ENCODE measurements around the gene RAPH1.
"Not testable (repeated sequence)": the region's sequence is repeated elsewhere in the genome, so short reads cannot be mapped to it uniquely, and the experiment has no call there.

The RAPH1 gene

GRCh38 chr2:203543898-203544328 lies 8.8 kb upstream of the RAPH1 start:
- no peak for DNase-seq (ENCODE audit: low spot score)

DNA sequence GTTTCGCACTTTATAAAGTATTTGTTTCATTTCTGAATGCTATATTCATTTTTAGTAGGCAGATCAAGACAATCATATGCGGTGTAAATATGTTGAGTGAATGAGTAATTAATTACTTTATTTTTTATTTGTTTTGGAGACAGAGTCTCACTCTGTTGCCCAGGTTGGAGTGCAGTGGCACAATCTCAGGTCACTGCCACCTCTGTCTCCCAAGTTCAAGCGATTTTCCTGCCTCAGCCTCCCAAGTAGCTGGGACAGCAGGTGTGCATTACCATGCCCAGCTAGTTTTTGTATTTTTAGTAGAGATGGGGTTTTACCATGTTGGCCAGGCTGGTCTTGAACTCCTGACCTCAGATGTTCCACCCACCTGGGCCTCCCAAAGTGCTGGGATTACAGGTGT lies 5.5 kb upstream of the RAPH1 start:
- not testable (repeated sequence) for DNase-seq (ENCODE audit: low spot score)

DNA sequence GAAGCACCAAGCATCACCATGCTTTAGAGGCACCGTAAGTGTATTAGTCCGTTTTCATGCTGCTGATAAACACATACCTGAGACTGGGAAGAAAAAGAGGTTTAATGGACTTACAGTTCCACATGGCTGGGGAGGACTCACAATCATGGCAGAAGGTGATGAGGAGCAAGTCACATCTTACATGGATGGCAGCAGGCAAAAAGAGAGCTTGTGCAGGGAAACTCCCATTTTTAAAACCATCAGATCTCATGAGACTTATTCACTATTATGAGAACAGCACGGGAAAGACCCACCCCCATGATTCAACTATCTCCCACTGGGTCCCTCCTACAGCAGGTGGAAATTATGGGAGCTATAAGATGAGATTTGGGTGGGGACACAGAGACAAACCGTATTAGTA lies 3.1 kb upstream of the RAPH1 start:
- not testable (repeated sequence) for DNase-seq (ENCODE audit: low spot score)

- DNase-seq (ENCODE audit: low spot score) = not testable (repeated sequence)
These were observed 1.5 kb upstream of the RAPH1 start for GRCh38 chr2:203536586-203536951.

GRCh38 chr2:203535784-203536585 lies 884 bp upstream of the RAPH1 start:
- DNase-seq (ENCODE audit: low spot score) = no peak

DNA sequence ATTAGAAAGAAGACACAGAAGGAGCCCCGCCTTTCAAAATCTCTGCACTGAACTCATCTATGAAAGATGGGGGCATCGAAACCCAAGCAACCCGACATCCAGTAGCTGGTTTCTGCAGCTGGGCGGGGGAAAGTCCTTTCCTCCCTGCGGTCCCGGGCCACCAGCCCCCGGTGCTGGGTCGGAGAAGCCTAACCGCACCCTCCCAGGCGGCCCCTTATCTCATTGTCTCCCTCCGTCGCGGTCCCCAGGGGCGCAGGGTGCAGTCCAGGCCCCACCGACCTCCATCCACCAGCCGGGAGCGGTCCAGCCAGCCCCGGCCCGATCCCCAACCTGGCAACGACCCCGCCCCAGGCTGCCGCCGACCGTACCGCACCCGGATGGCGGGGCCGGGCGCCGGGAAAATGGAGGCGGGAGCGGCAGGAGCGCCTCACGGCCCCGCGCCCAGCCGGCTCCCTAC lies 452 bp downstream of the RAPH1 start:
- peak; percentile 6 for DNase-seq (ENCODE audit: low spot score)

- peak; percentile 7 for DNase-seq (ENCODE audit: low spot score)
These were observed 1.2 kb downstream of the RAPH1 start for GRCh38 chr2:203533676-203534591.

- DNase-seq (ENCODE audit: low spot score) = peak; percentile 17
These were observed 2.0 kb downstream of the RAPH1 start for GRCh38 chr2:203532957-203533658.

- DNase-seq (ENCODE audit: low spot score) = no peak
These were observed 7.4 kb downstream of the RAPH1 start for GRCh38 chr2:203527719-203528118.

- DNase-seq (ENCODE audit: low spot score) = not testable (repeated sequence)
These were observed 21.8 kb downstream of the RAPH1 start for GRCh38 chr2:203513268-203513667.

DNA sequence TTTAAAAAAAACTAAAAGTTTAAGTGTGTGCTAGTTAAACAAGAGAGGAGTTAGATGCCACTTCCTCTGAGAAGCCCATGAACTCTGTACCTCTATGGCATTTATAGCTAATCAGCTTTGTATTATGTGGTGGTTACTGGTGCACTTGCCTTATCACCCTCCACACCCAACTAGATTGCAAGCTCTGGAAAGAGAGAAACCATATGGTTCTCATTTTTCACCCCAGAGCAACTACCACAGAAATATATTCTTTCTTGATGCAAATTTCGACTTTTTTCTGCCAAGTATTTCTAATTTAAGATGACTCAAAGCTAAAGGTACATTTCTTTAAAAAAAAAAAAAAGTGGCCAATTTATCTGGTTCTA lies 24.2 kb downstream of the RAPH1 start:
- DNase-seq (ENCODE audit: low spot score) = no peak

- no peak for DNase-seq (ENCODE audit: low spot score)
These were observed 24.7 kb downstream of the RAPH1 start for GRCh38 chr2:203510256-203510940.

DNA sequence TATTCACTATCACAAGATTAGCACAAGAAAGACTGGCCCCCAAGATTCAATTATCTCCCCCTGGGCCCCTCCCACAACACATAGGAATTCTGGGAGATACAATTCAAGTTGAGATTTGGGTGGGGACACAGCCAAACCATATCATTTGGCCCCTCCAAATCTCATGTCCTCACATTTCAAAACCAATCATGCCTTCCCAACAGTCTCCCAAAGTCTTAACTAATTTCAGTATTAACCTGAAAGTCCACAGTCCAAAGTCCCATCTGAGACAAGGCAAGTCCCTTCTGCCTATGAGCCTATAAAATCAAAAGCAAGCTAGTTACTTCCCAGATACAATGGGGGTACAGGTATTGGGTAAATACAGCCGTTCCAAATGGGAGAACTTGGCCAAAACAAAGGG lies 31.6 kb downstream of the RAPH1 start:
- DNase-seq (ENCODE audit: low spot score) = not testable (repeated sequence)

DNA sequence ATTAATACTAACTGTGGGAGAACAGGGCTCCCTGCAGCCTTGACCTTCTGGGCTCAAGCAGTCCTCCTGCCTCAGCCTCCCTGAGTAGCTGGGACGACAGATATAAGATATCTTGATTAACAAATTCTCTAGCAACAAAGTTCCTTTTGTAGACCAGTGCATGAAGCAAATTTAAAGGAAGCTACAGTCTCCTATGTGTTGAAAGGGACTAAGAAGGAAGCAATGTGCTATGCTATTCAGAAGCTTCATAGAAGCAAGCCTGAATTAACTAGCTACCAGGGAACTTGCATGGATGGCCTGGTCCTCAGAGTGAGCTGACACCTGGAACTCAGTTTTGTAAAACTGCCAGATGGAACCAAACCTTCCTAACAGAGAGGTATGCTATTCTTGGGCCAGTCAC lies 33.2 kb downstream of the RAPH1 start:
- DNase-seq (ENCODE audit: low spot score) = no peak

DNA sequence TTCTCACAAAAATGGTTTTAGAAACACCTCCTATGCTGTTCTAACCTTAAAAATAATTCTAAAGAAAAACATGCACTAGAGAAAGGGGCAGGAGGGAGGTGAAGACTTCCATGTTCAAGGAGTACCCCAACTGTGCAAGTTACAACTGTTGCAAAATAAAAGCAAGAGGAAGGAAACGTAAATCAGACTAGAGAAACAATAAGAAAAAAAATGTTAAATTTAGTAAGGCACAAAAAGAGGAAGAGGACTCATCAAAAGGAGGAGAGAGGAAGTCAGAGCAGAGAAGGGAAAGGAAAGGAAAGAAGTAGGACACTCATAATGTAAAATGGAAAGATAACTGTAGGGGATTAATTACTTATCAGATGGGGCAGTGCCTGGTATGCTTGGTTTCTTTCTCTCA lies 34.1 kb downstream of the RAPH1 start:
- DNase-seq (ENCODE audit: low spot score) = no peak

GRCh38 chr2:203500297-203500696 lies 34.8 kb downstream of the RAPH1 start:
- DNase-seq (ENCODE audit: low spot score) = no peak

DNA sequence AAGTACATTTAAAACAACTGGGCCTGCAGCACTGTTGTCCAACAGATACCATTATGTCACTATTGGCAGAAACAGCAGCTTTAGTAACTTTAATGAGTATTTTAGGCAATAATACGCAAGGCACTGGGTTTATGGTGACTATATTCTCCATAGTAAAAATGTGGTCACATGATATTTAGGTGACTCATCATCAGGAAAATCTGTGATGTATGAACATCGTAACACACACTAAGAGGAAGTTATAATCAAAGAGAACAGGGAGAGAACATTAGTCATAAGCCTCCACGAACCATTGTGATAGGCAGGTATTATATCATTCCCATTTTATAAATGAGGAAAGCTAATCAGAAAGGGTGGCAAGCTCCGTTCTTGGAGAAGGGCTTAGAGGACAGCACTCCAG lies 36.9 kb downstream of the RAPH1 start:
- DNase-seq (ENCODE audit: low spot score) = no peak

DNA sequence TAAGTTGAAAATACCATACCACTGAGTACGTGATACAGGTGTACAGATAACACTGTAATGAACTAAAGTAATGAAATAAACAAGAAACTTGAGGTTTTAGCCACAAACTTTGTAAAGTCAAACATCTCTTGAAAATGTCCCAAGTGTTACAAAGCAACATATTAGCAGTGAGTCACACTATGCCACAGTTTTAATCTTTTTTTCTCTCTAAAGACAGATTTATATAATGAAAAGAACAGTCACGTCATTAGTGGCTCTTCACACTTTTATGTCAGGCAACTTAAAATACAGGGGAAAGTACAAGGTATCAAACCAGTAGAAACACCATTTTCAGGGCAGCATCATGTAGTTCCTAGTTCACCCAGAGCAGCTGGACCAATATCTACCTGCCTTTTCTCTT lies 42.1 kb downstream of the RAPH1 start:
- DNase-seq (ENCODE audit: low spot score) = no peak

DNA sequence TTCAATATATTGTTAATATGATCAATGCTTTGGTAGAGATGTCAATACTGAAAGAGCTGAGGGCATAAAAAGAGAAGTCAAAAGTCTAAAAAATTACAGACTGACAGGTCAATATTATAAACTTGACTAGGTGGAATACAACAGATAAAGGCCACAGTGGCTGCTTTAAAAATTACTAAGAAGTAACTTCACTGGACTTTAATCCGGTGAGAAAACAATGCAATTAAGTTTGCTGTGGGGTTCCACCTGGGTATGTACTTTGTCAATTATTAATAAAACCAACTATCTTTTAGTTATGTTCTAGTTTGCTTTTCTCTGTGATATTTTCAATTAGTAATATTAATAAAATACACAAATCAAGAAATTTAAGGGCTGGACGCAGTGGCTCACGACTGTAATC lies 44.7 kb downstream of the RAPH1 start:
- DNase-seq (ENCODE audit: low spot score) = no peak

DNA sequence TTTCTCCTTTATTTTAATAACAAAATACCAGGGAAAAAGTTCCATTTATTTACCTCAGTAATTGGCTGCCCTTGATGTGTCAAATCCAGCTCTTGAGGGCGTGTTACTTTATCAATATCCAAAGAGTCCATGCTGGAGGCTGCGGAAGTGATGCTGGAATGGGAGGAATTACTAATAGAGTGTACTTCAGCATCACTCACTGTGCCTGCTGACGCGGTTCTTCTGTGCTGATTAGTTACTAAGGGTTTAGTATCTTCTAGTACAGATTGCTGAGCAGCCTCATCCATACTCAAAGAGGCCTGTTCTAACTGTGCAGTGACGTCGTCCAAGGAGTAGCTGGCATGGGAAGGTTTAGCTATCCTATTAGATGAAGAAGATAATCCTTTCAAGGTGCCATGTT lies 45.6 kb downstream of the RAPH1 start:
- no peak for DNase-seq (ENCODE audit: low spot score)

DNA sequence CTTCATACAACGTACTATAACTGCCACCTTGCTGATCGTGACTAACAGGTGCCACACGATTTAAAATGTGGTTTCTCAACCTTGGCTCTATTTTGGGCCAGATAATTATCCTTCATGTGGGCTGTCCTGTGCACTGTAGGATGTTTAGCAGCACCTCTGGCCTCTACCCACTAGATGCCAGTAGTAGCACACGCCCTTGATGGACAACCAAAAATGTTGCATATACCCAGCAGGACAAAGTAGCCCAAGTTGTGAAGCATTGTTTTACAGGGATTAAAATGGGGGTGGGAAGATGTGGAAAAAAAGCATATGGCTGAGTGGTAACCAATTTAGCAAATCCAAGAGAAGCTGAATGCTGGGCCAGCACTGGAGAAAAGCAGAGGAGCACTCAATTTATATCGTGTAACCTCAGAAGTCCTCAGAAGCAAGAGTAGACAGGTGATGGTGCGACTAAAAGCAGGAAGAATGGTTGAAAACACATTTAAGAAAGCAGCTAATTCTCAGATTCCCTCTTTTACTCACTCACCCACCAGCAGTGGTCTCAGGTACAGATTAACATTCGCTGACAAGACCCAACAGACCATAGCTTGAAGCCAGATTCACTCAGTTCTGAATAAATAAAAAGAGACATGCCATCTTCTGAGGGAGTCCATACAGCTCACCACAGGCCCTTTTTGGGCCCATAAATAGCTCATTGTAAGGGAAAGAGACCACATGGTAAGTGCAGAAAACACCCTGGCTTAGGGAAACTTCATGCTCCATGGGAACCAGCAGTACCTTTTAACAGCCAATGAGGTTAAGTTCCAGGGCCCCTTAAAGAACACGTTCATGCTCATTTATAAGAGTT lies 50.6 kb downstream of the RAPH1 start:
- DNase-seq (ENCODE audit: low spot score) = peak; percentile 25
